Left ventricle myocardium inferior (tissue), 1 donor: ENCODE results near the gene NDUFB10. TPM values are rescaled to one million over a fixed set of nuclear protein-coding genes. Genes with fewer than 3 reads are reported as not detected.
A peak's percentile ranks its signal among the peaks of the same experiment; 100 is the strongest.

Source experiments
- DNase-seq: peaks from one replicate; pipeline ENCODE4 v3.0.0-alpha.2; 2020
- H3K27ac ChIP-seq: fragments of 200-600 bp; replicated peaks from 2 replicates; pipeline ENCODE4 v1.8.0; 2021
- H3K27me3 ChIP-seq: fragments of 200-600 bp; 2 replicates; pipeline ENCODE4 v1.8.0; 2021; ENCODE audit warnings: low read depth
- H3K36me3 ChIP-seq: fragments of 200-600 bp; 2 replicates; pipeline ENCODE4 v1.8.0; 2021
- H3K4me1 ChIP-seq: fragments of 200-600 bp; 2 replicates; pipeline ENCODE4 v1.8.0; 2021
- H3K4me3 ChIP-seq: fragments of 200-600 bp; 2 replicates; pipeline ENCODE4 v1.8.0; 2021; ENCODE audit warnings: mild to moderate bottlenecking, moderate library complexity
- H3K9me3 ChIP-seq: fragments of 200-600 bp; replicated peaks from 2 replicates; pipeline ENCODE4 v1.8.0; 2021
- intact Hi-C: fragments of 100-400 bp; cut with micrococcal nuclease; formaldehyde crosslinking; loops from one replicate; pipeline ENCODE4 v1.11.0; 2022
- total RNA-seq: library from RNA; stranded (reverse); fragmentation: NEBNext Ultra II Directional; extraction: Animal tissue kit (Norgen Biotek cat#: 25700); gene quantifications from one replicate; pipeline ENCODE4 v1.2.1, GENCODE V29; 2021
- TF ChIP-seq, protein P1 (sequence below): fragments of 200-600 bp; IDR thresholded peaks from 2 replicates; pipeline ENCODE4 v1.8.0; 2021; ENCODE audit warnings: antibody characterized with exemption, mild to moderate bottlenecking, borderline replicate concordance
- donor health status: DM: no; HTN: yes; CAD: no; lungs with severe emphysema.

Gene NDUFB10
- total RNA-seq, 1 donor from 2014 or later, result 601 TPM

DNA sequence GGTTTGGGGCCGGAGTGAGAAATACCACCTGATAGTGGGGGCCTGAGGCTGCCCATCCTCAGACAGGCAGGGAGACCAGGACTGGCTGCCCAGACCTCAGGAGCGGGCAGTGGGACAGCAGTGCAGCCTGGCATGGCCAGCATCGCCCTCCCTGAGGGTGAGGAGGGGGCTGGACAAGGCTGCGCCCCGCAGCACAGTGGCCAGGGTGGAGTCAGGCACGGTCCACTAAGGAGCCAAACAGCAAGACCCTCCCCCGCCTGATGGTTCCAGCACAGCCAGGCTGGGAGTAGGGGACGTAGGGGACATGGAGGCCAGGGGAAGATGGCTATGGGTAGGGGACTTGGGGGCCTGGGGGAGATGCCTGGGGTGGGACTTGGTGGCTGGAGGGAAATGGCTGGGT lies 47.0 kb downstream of the NDUFB10 start:
- intact Hi-C loops, result no loop called here

DNA sequence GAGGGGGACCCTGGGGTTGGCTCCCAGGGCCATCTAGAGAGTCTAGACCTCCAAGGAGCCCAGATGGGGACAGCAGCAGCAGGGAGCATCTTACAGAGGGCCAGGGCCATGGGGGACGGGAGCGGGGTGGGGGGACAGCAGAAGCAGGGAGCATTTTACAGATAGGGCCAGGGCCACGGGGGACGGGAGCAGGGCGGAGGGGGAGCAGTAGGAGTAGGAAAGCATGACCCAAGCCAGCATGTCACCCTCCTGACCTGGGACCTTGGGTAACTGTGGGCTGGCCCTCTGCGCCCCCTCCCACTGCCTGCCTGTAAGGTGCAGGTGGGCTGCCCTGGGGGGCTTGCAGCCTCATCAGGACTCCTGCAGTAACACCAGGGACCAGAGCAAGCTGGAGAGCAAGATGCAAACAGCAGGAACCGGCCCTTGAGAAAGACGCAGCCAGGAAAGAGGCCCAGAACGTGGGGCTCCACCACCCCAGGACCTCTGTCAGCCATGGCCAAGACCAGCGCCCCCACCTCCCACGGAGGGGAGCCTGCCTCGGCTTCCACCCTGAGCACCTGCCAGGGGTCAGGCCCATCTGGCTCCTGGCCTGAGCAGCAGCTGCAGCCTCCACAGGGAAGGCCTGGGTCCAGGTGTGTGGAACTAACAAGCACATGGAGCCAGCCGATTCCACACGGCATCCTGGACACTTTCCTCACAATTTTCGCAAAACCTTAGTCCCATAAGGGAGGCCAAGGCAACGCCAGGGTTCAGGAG lies 47.9 kb downstream of the NDUFB10 start:
- intact Hi-C loops, result no loop called here

More for the DNA sequence above, 47.0 kb downstream of the NDUFB10 start:
- TF ChIP-seq, protein P1, sequence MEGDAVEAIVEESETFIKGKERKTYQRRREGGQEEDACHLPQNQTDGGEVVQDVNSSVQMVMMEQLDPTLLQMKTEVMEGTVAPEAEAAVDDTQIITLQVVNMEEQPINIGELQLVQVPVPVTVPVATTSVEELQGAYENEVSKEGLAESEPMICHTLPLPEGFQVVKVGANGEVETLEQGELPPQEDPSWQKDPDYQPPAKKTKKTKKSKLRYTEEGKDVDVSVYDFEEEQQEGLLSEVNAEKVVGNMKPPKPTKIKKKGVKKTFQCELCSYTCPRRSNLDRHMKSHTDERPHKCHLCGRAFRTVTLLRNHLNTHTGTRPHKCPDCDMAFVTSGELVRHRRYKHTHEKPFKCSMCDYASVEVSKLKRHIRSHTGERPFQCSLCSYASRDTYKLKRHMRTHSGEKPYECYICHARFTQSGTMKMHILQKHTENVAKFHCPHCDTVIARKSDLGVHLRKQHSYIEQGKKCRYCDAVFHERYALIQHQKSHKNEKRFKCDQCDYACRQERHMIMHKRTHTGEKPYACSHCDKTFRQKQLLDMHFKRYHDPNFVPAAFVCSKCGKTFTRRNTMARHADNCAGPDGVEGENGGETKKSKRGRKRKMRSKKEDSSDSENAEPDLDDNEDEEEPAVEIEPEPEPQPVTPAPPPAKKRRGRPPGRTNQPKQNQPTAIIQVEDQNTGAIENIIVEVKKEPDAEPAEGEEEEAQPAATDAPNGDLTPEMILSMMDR, result no peak
- Histone ChIP-seq H3K4me3 (no peak overlapping the region), H3K27me3 (no peaks in the 10 kb centered on the region), H3K4me1 (peaks cover 75% of the 10 kb centered on the region), H3K36me3 (peaks cover 22% of the 10 kb centered on the region), H3K9me3 (no peaks in the 10 kb centered on the region), H3K27ac (no peak overlapping the region)
- DNase-seq, result no peak

DNA sequence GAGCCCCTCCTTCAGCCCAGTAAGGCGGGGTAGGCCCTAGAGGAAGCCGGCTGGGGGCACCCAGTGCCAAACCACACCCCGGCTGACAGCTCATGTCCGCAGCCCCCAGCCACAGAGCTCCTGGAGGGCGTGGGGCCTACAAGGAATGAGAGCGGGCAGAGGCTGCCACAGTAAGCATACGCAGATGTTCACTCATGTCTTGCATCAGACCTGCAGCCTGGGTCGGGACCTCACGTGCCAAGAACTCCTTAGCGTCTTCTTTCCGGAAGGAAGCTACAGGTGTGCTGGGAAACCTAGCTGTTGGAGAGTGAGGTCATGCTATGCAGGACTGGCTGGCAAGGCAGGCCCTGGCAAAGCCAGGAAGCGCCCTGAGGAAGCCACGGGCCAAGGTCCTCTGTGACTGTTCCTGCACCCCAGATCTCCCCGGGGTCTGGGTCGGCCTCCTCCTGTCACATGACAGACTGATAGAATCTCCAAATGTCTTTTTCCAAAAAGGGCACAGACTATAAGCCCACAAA lies 48.7 kb downstream of the NDUFB10 start:
- H3K9me3 ChIP-seq, result no peaks in the 10 kb centered on the region
- H3K36me3 ChIP-seq, result peaks cover 4% of the 10 kb centered on the region
- H3K4me3 ChIP-seq, result peak overlapping the region; percentile 93
- H3K27me3 ChIP-seq, result no peaks in the 10 kb centered on the region
- TF ChIP-seq, protein P1, result no peak
- peak; percentile 19 for DNase-seq
- peak overlapping the region; percentile 91 for H3K27ac ChIP-seq
- intact Hi-C loops, result no loop called here
- H3K4me1 ChIP-seq, result peaks cover 74% of the 10 kb centered on the region

More for the DNA sequence above, 47.9 kb downstream of the NDUFB10 start:
- H3K9me3 ChIP-seq, result no peaks in the 10 kb centered on the region
- H3K36me3 ChIP-seq, result peaks cover 13% of the 10 kb centered on the region
- no peaks in the 10 kb centered on the region for H3K27me3 ChIP-seq
- H3K4me1 ChIP-seq, result peaks cover 75% of the 10 kb centered on the region
- H3K27ac ChIP-seq, result peak overlapping the region; percentile 91
- peak overlapping the region; percentile 93 for H3K4me3 ChIP-seq
- TF ChIP-seq, protein P1, result no peak
- no peak for DNase-seq

DNA sequence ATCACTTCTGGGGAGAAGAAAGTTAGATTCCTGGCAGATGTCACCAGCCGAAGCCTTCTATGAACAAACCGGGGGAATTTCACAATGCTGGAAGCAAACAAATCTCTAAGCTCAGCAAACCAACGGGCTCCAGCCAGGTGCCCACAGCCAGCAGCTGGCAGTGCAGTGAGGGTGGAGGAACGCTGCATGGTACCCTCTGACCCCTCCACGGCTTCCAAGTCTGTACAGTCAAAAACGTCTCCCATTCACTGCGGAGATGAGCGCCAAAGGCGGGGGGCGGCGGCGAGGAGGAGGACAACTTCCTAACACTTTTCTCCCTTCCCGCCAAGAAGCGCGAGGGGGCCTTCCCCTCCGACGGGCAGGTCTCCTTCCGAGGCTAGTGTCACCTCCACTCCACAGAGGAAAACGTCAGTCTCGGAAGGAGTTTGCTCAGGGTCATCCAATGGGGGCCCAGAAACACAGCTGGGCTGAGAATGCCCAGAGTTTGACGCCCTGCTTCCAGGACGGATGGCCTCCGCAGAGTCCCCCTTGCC lies 49.4 kb downstream of the NDUFB10 start:
- intact Hi-C loops, result no loop called here
- TF ChIP-seq, protein P1, result no peak
- H3K4me1 ChIP-seq, result peaks cover 68% of the 10 kb centered on the region

DNA sequence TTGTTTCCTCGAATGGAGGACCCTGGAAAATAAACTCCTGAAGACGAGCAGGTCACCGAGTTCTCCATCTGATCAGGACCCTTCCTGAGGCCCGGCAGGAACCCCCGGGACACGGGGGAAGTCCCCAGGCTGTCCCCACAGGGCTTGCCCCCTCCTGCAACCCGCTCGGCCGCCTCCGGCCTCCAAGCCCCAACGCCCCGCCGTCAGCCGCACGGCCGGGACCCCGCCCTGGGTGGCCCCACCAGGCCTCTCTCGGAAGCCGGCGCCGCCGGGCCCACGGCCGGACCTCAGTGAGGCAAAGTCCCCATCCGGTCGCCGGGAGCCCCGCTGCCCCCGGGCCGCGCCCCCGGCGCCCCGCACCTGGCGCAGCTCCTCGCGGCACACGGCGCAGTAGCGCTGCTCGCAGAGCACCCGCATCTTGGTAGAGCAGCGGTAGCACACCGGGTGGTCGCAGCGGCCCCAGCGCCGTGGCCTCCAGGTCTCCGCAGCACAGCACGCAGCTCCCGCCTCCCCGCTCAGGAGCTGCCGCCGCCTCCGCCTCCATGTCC lies 49.9 kb downstream of the NDUFB10 start:
- H3K4me3 ChIP-seq, result peak overlapping the region; percentile 93
- no peaks in the 10 kb centered on the region for H3K36me3 ChIP-seq
- H3K27ac ChIP-seq, result peak overlapping the region; percentile 91
- no peaks in the 10 kb centered on the region for H3K27me3 ChIP-seq
- DNase-seq, result peak; percentile 22
- TF ChIP-seq, protein P1, result no peak
- no peaks in the 10 kb centered on the region for H3K9me3 ChIP-seq
- intact Hi-C loops, result no loop called here
- peaks cover 63% of the 10 kb centered on the region for H3K4me1 ChIP-seq

More for the DNA sequence above, 49.4 kb downstream of the NDUFB10 start:
- Histone ChIP-seq H3K36me3 (no peaks in the 10 kb centered on the region), H3K27me3 (no peaks in the 10 kb centered on the region), H3K27ac (peak overlapping the region; percentile 91), H3K9me3 (no peaks in the 10 kb centered on the region), H3K4me3 (peak overlapping the region; percentile 93)
- peak; percentile 17 for DNase-seq
